GM18951 (cell line): ENCODE results near the gene U2AF1.
"Not testable (repeated sequence)": the region's sequence is repeated elsewhere in the genome, so short reads cannot be mapped to it uniquely, and the experiment has no call there.

Source experiments
- in situ Hi-C: fragments of 300-500 bp; cut with MboI; formaldehyde crosslinking; loops from one replicate; pipeline ENCODE4 v1.12.0; 2022; ENCODE audit warnings: low sequenced_read_pairs, mixed read lengths, inconsistent platforms; ENCODE audit not compliant: unreplicated experiment

The U2AF1 gene

DNA sequence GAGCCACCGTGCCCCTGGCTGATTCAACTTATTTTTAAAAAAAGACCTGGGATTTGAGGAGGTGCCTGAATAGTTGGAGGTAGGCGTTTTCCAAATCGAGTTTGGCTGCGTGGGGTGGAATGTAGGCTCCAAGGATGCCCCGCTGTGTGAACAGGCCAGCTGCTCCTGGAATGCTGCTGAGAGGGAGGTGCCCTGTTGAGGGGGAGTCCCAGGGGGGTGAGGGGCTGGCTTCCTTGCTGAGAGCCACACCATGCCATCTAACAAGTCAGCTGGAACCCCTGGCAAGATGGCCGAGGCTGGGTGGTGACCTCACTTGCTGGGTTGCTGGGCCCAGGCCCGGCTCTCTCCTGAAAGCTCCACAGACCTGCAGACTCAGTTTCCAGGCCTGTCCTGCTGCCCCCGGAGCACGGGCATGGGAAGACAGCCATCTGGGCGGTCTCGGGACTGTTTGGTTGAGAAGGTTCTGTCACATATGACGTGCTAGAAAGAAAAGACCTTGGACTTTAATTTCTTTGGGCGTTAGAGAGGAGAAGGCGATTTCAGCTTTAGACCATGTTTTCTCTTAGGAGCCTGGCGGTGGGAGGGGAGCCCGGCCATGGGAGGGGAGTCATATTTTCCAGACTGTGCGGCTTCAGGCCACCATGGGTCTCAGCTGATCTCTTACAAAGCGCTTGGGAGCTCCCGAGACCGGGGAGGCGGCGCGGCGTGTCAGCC lies 24.6 kb downstream of the U2AF1 start:
- in situ Hi-C loops, result not testable (repeated sequence)

DNA sequence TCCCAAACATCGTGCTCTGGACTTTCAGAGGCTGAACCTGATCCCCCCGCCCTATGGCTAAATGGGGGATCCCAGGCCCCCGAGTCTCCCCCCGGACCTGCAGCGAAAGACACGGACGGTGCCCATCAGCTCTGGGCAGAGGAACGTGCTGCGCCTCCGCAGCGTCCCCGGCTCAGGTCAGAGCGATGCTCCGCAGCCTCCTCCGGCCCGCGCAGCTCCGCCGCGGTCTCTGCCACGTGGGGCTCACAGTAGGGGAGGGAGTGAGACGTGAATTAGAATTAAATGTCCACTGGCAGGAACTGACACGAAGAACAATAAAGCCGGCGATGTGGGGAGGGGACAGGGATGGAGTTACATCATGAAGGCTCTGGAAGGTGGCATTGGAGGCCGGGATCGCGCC lies 30.7 kb downstream of the U2AF1 start:
- in situ Hi-C loops, result not testable (repeated sequence)

DNA sequence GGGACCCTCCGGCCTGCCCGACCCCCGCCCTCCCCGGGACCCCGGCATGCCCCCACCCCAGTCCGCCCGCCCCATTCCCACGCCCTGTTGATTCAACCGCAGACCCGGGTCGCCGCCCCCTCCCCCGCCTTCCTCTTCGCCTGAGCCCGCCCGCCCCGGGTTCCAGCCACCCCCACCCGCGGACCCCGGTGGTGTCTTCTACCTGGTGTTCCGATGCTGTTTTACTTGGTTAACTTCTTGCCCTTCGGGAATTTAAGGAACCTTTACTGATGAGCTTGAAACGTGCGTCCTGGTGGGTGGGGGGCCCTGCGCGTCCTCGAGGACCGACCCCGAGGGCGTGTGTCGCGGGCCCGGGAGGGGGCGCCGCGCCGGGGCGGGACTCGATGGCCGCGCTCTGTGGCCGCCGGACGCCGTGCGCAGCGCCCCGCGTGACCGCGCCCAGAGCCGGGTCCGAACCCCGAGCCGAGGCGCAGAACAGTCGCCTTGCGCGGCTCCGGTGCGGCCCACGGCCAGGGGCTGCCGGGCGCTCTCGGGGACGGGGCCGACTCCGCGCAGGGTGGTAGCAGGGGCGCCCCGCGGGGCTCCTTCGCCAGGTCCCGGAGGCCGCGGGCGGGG lies 31.2 kb downstream of the U2AF1 start:
- in situ Hi-C loops, result not testable (repeated sequence)

DNA sequence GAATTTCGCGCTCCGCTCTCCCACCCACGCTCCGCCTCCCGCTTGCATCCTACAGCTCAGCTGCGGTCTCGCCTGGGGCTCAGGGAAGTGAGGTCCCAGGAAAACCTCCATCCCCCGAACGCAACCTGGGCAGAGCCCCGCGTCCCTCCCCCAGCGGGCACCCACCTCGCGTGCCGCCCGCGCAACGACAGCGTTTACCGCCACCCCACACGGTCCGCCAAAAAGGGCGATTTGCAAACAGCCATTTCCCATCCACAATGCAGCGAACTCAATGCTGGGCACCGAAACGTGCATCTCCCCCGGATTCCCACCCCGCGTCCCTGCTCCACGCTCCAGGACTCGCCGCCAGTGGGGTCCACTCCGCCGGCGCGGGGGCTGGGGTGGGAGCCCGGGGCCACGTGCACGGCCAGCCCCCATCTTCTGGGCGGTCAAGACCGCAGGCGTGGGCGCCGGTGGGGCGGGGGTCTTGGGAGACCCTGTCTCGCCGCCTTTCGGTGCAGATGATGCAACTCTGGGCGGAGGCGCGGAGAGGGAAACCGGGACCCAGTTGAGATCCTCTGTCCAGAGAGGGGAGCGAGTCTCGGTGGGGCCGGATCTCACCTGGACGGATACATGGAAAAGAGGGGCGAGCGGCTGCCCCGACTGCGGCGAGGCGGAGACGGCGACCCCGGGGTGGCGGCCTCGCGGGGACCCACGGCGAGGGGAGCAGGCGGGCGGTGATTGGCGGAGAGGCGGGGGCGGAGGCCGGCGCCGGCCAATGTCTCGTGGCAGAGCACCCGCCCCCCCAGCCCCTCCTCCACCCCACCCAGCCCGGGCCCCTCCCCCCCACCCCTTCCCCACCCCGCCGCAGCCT lies 32.0 kb downstream of the U2AF1 start, which contains the start of gene CBS:
CBS (minus strand) TSS at position 666 of the 853 bp plus-strand sequence. CDS start 3,642 bp downstream, outside the sequence.
- in situ Hi-C loops, result not testable (repeated sequence)

DNA sequence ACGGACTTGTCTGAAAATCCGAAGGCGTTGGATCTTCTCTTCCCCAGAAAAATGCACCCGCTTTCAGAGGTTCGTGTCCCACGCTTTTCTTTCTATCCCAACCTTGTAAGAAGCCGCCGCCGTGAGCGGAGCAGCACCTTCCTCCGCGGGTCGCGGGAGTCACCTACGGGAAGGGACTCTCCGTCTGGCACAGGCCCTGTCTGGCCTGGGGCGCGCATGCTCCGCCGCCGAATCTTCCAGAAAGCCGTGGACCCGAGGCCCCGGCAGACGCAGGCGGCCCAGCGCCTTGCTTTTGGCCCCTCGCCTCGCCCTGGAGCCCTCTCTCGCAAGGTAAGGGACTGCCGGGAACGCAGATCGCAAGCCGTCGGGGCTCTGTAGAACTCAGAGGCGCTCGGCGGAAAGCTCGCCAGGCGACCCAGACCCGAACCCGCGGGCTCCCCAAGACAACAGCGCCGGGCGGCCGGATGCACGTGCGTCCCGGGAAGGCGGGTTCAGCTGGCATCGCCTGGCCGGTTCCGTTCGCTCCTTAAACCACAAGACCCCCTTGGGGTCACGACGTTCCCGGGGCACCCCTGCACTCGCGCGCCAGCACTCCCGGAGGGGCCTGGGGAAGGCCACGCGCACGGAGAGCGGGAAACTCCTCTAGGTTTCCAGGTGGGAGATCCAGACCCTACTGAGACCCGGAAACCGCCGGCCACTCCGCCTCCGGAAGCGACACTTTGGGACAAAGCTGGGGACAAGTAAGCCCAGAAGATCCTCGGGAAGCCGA lies 32.8 kb downstream of the U2AF1 start:
- in situ Hi-C loops, result not testable (repeated sequence)

DNA sequence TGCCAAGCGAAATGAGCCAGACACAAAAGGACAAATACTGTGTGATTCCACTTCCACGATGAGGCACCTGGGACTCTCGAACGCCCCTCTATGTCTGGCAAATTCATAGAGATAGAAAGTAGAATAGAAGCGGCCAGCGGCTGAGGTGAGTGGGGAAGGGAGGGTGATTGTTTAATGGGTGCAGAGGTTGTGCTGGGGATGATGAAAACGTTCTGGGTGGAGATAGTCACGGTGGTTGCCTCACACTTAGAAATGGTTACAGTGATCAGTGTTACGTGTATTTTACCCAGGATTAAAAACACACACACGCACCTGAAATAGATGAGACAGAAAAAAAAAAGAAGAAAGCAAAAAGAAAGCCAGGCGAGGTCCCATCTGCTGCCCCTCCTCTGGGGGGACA lies 34.6 kb downstream of the U2AF1 start:
- in situ Hi-C loops, result not testable (repeated sequence)

DNA sequence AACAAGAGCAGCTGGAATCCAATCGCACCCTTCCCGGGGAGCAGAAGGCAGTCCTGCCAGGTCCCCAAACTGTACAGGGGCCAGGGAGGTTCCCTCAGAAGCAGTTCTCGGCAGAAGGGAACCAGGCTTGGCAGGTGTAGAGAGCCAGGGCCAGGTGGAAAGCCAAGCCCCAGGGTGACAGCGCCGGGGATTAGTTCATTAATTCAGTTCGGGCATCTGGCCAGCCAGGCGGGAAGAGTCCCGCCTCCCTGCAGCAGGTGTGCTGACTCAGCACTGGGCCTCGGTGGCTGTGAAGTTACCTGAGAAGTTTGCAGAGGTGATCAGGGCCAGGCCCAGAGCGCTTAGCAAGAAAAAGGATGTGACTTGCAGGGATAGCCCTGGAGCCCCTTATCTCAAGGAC lies 37.7 kb downstream of the U2AF1 start:
- in situ Hi-C loops, result not testable (repeated sequence)

DNA sequence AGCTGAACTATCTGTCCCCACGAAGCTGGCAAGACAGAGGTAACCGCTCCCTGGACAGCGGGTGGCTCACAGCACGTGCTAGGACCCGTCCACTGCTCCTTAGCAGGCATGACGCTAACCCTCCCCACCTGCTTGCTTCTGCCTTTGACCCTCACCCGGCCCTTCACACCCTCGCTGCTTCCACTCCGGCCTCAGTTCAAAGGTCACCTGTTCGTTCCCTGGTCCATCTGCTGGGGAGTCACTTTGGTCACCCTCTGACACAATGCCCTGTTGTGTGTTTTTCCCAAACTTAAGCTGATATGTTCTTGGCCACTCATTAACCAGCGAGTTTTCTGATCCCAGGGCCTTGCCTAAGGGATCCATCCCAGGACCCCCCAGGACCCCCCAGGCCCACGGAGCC lies 39.3 kb downstream of the U2AF1 start:
- in situ Hi-C loops, result not testable (repeated sequence)

DNA sequence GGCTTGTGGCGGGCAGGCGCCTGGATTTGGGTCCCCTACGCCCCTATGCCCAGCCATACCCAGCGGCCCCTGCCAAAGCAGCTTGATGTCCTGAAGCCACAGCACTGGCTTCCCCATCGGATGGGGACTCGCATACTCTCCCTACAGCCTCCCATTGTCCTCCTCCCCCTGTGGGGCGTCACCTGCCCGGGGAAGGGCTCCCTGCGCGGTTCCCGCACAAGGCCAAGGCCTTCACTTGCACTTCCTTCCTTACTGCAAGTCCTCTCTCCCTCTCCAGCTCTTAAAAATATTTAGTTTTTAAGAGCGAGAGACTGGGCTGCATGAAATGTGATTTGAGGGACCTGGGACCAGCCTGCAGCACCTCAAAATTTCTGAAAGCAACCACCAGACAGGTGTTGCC lies 40.7 kb downstream of the U2AF1 start:
- in situ Hi-C loops, result not testable (repeated sequence)

DNA sequence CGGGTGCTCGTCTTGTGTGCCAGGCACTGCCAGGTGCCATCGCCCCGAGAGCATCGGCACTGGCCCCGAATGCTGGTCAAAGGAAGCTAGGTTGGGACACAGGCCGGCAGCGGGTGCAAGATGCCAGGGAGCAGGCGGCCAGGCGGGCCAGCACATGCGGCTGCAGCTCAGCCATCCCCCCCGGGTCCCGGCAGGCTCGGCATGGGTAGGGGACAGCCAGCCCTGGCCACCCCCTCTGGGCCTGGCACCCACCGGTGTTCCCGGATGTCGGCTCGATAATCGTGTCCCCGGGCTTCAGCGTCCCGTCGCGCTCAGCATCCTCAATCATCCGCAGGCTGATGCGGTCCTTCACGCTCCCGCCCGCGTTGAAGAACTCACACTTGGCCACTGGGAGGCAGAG lies 41.4 kb downstream of the U2AF1 start:
- in situ Hi-C loops, result not testable (repeated sequence)

DNA sequence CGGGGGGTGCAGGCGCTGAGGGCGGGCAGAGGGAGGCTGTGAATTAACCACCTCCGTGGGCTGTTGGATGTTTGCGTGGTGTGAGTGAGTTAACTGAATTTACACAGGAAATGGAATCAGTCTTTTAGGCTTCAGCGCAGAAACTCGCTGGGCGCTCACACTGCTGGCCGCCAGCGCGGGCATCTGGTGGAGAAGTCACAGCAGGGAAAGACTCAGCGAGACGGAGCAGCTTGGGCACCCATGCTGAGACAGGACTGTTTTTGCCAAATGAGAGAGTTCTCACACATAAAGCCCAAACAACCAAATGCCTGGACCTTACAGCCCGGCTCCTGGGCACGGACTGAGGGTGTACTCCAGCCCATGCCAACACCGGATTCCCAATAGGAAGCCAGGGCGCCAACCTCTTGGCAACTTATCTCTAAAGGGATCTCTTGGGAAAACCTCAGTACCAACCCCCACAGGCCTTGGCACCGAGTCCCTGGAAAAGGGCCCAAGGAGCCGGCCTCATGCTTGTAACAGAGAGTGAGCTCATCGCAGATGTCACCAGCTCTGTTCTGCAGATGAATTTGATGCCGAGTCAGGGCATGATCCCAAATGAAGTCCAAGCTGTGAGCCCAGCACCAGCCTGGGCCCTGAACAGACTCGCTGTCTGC lies 43.0 kb downstream of the U2AF1 start:
- in situ Hi-C loops, result not testable (repeated sequence)

DNA sequence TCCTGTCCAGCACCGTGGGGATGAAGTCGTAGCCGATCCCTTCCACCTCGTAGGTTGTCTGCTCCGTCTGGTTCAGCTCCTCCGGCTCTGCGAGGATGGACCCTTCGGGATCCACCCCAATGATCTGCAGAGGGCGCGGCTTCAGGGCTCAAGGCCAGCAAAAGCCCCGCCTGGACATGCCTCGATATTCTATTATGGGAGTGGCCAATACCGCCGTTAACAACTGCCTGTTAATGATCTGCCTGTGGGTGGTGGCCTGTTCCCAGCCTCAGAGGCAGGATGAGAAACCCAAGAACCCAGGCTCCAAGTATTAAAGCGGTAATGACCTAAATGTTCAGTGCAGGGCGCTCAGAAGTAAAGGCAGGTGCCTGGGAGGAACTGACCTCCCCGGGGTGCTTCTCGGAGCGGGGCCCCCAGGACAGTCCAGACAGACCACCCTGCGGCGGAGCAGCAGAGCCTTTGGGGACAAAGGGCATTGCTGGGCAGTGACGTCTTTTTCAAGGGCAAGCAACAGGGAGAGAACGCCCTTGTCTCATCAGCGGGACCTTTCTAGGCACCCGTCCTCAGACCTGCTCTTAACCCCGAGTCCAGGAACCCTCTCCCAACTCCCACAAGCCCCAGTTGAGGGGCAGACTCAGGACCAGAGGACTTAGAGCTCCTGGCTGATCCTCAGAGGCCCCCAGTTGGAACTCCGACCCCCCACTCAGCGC lies 44.3 kb downstream of the U2AF1 start:
- in situ Hi-C loops, result not testable (repeated sequence)

DNA sequence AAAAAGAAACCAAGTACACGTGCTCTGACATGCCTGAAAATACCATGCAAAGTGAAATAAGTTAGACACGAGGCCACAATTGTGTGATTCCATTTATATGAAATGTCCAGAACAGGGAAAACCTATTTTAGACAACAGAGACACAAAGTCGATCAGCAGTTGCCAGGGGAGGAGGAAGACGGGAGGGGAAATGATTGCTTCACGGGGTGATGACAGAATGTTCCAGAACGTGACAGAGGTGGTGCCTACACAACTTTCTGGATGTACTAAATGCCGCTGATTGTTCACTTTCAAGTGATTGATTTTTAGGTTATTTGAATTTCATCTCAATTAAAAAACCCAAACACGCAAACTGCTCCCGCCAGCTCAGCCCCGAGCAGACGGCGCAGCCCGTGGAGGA lies 54.3 kb downstream of the U2AF1 start:
- in situ Hi-C loops, result not testable (repeated sequence)

DNA sequence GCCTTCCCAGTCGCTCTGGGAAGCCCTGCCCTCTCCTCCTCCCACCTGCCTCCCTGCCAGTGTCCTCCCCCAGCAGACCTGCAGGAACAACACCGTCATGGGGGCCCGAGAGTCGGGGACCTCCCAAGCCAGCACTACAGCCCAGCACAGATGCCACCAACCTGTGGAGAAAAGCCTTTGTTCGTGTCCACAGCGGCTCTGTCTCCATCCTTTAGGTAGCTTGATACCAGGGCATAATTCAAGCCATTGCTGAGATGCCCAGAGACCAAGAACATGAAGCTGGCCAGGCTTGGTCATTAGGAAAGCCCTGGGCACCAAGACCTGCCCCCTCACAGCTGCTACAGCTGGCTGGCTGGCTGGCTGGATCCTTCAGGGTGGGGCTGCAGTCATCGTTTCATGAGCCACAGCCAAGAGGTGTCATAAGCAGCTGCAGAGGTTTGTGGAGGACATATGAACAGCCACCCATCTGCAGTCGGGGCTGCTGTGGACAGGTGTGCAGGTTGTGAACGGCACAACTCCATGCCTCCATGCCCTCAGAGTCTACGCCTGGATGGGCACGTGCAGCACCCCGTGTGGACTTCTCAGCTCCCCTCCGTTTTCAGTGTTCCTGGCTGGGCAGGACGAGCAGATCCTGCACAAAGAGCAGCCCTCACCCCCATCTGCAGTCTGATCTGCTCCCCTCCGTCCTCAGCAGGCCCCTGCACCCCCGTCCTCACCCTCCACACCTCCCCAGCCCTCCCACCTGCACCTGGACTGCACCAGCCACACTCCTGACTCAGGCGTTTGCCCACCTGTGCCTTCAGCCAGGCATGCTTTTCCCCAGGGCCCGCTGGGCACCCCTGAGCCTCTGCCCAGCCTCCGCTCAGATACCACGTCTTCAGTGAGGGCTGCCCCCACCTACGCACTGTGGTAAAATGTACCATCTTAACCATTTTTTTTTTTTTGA lies 61.2 kb downstream of the U2AF1 start:
- in situ Hi-C loops, result not testable (repeated sequence)

DNA sequence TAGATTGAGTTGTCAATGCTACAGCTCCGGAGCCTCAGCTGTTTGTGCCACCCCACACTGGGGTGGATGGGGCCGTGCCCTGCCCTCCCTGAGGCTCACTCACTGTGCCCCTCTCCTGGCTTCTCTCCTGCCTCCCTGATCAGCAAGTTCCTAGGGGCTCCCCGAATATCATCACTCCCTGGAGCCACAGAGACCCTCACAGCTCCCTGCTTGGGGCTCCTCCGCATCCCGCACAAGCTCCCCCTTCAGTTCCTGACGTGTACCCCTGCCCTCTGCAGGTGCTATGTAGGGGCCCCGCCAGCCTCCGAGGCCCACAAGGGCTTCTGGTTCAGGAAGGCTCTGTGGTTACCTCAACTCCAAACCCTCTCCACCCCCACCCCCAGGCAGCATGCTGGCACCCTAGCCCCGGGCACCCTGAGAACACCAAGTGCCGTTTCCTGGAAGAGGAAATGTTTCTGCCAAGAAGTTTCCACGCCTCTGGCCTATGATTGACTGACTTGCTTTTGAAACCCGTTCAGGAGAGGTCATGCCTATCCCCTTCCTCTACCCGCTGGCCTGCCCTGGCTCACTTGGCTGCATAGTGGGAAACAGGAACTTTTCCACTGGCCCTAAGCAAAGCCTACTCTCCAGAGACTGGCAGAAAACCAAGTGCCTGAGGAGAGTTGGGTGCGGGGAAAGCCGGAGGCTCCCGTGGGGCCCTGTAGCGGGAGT lies 62.0 kb downstream of the U2AF1 start:
- in situ Hi-C loops, result not testable (repeated sequence)

DNA sequence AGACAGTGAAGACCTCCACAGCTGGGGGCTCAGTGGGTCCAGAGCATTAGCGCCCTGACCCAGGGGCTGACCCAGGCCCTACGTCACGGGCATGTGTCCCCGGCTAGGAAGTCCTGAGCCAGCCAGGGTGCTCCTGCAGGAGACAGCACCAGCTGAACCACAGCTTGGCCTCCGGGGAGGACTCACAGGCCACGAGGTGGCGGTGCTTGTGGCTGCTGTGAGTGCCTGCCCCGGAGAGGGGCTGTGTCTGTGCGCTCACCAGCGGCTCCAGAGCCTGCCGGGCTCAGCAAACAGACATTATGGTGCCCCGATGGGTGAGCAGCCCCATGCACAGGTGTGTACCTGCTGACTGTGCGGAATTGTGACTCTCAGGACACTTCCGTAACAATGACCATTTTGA lies 62.8 kb downstream of the U2AF1 start:
- in situ Hi-C loops, result not testable (repeated sequence)

DNA sequence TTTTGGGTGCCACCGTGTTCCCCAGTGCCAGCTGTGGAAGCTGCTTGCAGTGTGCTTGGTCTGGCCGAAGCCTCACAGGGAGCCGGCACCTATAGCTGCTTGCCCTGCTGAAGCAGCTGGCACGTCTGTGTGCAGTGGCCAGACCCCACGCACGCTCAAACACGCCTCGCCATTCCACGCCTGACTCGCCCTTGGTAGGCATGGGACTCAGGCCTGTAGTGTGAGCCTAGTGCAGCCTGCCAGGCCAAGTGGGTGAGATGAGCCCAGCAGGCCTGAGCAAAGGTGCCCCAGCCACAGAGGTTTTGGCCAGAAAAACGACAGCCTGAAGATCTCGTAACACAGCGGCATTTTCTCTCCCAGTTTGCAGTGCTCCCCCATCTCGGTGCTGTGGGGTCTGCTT lies 64.1 kb downstream of the U2AF1 start:
- in situ Hi-C loops, result not testable (repeated sequence)
